Large intestine (tissue), 3 donors: ENCODE data around the gene MAP4K2. TPM values are rescaled to one million over a fixed set of nuclear protein-coding genes. Genes with fewer than 3 reads are reported as not detected.

ENCODE experiments used
- DNase-seq, 2 donors: peaks; one replicate each; pipeline versions ENCODE4 v3.0.0 to v3.0.0-alpha.2; 2013
- H3K27ac ChIP-seq: one replicate; pipeline ENCODE4 v1.5.1; 2013; ENCODE audit warnings: low read length
- H3K27me3 ChIP-seq: 2 replicates; pipeline ENCODE4 v1.6.1; 2013; ENCODE audit warnings: low read length; ENCODE audit not compliant: control insufficient read depth, insufficient read depth
- H3K36me3 ChIP-seq: 2 replicates; pipeline ENCODE4 v1.6.1; 2013; ENCODE audit warnings: low read length; ENCODE audit not compliant: control insufficient read depth, insufficient read depth
- H3K4me1 ChIP-seq: one replicate; pipeline ENCODE4 v1.6.1; 2013; ENCODE audit warnings: low read length; ENCODE audit not compliant: control insufficient read depth, insufficient read depth
- H3K4me3 ChIP-seq: one replicate; pipeline ENCODE4 v1.5.1; 2013; ENCODE audit warnings: low read length
- H3K9me3 ChIP-seq: one replicate; pipeline ENCODE4 v1.6.1; 2013; ENCODE audit warnings: mild to moderate bottlenecking, low read depth, low read length, moderate library complexity; ENCODE audit not compliant: control insufficient read depth
- WGBS: methylation state at CpG from one replicate; pipeline ENCODE4 v1.1.5; 2013; ENCODE audit warnings: low lambda C conversion rate; ENCODE audit not compliant: insufficient coverage; 5-methylcytosine and 5-hydroxymethylcytosine counted together
- polyA plus RNA-seq: library from polyadenylated mRNA; unstranded; fragments of 120-200 nt; gene quantifications from one replicate; pipeline ENCODE4 v1.2.1, GENCODE V29; 2013

The MAP4K2 gene
- polyA plus RNA-seq, 1 donor, result 13.5 TPM

DNA sequence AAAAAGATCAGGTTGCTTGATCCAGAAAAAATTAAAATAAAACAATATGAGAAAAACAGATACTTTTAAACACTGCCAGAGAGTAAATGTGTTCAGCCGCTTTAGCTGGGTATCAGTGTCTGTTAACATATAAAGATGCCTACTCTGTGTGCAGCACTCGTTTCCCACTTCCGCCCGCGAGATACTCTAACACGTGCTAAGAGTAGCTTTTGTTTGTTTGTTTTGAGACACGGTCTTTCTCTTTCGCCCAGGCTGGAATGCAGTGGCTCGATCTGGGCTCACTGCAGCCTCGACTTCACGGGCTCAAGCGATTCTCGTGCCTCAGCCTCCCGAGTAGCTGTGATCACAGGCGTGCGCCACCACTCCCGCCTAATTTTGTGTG, 7.9 kb upstream of the MAP4K2 start:
- Histone ChIP-seq H3K4me1 (peaks cover 6% of the 10 kb centered on the region), H3K9me3 (no peaks in the 10 kb centered on the region), H3K36me3 (peaks cover 21% of the 10 kb centered on the region), H3K27me3 (no peaks in the 10 kb centered on the region), H3K27ac (no peak overlapping the region), H3K4me3 (peak overlapping the region; percentile 92)
- DNase-seq, result no peak
- no CpG with 5 or more reads among the region's 17 CpGs for WGBS

DNA sequence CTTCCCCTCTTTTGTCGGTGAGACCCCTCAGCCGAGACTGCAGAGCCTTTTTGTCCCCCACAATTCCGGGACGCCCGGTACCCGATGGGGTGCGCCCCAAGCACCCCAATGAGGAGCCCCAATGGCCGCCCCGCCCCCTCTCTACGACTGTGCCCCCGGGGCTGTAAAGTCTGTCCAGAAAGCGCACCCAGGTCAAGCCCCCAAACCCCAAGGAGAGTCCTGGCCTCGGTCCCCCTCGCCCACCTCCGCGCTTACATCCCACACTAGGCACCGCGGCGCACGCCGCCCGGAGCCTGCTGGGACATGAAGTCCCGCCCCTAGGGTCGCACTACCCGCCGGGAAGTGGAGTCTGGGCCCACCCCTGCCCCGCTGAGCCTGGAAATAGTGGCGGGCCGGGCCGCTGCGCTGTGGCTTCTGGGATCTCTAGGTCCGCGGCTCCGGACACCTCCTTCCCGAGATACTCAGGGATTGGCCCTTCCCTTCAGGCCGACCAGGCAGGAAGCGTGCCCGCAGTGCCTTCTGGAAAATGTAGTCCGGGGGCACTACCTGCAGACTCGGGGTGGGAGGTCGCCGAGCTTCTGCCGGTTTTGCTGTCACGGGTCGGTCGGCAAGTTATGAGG, 7.4 kb upstream of the MAP4K2 start, which contains the start of gene MEN1:
MEN1 (minus strand) TSS at position 281 of the 620 bp plus-strand sequence. CDS start 442 bp downstream, outside the sequence.
- Histone ChIP-seq H3K9me3 (no peaks in the 10 kb centered on the region), H3K27me3 (no peaks in the 10 kb centered on the region), H3K36me3 (peaks cover 26% of the 10 kb centered on the region), H3K4me1 (peaks cover 6% of the 10 kb centered on the region), H3K4me3 (peak within 1 kb of the TSS; percentile 92), H3K27ac (peak within 1 kb of the TSS; percentile 79)
- peak; percentile 97 to 98 for DNase-seq
- no CpG with 5 or more reads among the region's 46 CpGs for WGBS

DNA sequence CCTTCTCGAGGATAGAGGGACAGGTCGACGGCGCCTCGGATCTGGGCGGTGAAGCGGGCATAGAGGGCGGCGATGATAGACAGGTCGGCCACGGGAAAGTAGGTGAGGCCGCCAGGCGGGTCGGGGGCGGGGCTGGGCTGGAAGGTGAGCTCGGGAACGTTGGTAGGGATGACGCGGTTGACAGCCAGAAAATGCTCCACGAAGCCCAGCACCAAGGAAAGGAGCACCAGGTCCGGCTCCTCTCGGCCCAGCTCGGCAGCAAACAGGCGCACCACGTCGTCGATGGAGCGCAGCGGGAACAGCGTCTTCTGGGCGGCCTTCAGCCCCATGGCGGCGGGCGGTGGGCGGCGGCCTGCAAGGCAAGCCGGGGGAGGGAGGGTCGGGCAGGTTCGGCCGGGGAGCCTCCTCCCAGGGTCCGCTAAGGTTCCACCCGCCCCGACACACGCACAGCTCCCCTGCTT, 6.8 kb upstream of the MAP4K2 start:
- Histone ChIP-seq H3K27ac (peak overlapping the region; percentile 79), H3K9me3 (no peaks in the 10 kb centered on the region), H3K4me1 (peaks cover 6% of the 10 kb centered on the region), H3K36me3 (peaks cover 32% of the 10 kb centered on the region), H3K27me3 (no peaks in the 10 kb centered on the region), H3K4me3 (peak overlapping the region; percentile 92)
- peak; percentile 64 to 76 for DNase-seq
- WGBS, result no CpG with 5 or more reads among the region's 44 CpGs

DNA sequence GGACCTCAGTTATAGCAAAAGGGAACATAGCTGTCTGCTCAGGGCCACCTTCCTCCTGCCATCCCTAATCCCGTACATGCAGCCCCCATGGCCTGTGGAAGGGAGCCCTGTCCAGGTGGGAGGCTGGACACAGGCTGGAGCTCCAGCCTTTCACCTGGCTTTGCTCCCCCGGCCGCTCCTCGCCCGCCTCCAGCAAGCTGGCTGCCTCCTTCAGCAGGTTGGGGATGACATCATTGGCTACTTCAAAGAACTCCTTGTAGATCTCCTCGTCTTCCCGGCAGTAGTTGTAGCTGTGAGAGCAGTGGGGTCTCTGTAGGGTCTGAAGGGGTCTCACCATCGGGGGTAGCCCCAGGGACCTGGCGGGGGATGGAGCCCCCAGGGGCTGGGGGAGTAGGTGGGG, 2.5 kb upstream of the MAP4K2 start:
- no CpG with 5 or more reads among the region's 9 CpGs for WGBS
- no peaks in the 10 kb centered on the region for H3K27me3 ChIP-seq
- H3K4me1 ChIP-seq, result peaks cover 26% of the 10 kb centered on the region
- no peak overlapping the region for H3K4me3 ChIP-seq
- DNase-seq, result no peak
- H3K36me3 ChIP-seq, result peaks cover 42% of the 10 kb centered on the region
- H3K9me3 ChIP-seq, result peaks cover 2% of the 10 kb centered on the region
- no peak overlapping the region for H3K27ac ChIP-seq

DNA sequence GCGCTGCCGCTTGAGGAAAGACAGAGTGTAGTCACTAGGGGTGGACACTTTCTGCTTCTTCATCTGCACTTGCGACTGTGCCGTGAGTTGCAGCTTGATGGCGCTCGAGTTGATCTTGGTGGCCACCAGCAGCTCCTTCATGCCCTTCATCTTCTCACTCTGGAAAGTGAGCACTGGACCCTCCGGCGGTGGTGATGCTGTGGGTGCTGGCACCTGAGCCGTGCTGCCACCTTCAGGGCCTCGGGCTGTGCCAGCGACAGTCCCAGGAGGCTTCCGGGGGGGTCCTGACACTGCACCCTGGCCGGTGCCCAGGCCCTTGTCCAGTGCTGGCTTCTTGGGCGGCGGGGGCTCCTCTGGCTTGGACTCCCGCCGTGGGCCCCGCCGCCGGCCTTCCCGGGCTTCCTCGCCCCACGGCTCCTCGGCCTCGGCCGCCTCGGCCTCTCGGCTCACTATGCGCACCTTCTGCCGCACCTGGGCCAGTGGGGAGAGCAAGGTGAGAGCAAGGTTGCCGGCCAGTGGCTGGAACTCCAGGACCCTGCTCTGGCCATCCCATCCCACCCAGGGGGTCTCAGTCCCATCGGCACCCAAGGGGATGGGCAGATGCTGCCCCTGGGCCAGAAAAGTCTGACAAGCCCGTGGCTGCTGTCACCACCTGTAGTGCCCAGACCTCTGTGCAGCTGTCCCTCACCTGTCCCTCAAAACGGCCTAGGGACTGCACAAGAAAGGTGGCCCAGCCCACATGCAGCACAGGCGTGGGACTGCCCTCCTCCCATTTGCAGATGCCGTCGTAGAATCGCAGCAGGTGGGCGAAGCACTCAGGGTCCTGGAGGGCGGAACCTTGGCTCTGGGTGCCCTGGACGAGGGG, 1.6 kb upstream of the MAP4K2 start:
- Histone ChIP-seq H3K4me1 (peaks cover 27% of the 10 kb centered on the region), H3K36me3 (peaks cover 42% of the 10 kb centered on the region), H3K27ac (no peak overlapping the region), H3K27me3 (no peaks in the 10 kb centered on the region), H3K9me3 (peaks cover 2% of the 10 kb centered on the region), H3K4me3 (no peak overlapping the region)
- no CpG with 5 or more reads among the region's 41 CpGs for WGBS
- DNase-seq, result no peak

DNA sequence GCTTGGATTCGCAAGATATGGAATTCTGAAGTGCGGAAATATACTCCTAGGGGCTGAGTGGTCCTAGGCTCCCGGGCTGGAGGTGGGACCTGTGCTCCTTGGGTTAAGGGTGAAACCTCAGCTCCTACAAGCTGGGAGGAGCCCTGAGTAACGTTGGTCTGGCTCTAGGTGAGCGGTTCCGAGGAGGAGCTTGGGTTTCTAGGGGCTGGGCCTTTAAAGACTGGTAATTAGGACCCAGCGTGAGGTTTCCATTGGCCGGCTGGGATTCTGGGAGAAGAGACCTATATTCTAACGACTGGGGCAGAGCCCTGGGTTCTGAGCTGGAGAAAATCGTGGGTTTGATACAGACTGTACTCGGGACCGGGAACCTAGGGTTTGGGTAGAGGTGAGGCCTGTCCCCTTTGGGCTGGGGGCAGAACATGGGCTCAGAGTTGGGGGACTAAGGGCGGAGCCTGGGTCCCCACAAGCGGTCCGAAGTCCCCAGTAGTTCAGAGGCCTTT, 882 bp upstream of the MAP4K2 start:
- Histone ChIP-seq H3K36me3 (peaks cover 43% of the 10 kb centered on the region), H3K27me3 (no peaks in the 10 kb centered on the region), H3K27ac (peak overlapping the region; percentile 79), H3K9me3 (peaks cover 2% of the 10 kb centered on the region), H3K4me1 (peaks cover 22% of the 10 kb centered on the region), H3K4me3 (peak overlapping the region; percentile 60)
- DNase-seq, result no peak
- no CpG with 5 or more reads among the region's 15 CpGs for WGBS

DNA sequence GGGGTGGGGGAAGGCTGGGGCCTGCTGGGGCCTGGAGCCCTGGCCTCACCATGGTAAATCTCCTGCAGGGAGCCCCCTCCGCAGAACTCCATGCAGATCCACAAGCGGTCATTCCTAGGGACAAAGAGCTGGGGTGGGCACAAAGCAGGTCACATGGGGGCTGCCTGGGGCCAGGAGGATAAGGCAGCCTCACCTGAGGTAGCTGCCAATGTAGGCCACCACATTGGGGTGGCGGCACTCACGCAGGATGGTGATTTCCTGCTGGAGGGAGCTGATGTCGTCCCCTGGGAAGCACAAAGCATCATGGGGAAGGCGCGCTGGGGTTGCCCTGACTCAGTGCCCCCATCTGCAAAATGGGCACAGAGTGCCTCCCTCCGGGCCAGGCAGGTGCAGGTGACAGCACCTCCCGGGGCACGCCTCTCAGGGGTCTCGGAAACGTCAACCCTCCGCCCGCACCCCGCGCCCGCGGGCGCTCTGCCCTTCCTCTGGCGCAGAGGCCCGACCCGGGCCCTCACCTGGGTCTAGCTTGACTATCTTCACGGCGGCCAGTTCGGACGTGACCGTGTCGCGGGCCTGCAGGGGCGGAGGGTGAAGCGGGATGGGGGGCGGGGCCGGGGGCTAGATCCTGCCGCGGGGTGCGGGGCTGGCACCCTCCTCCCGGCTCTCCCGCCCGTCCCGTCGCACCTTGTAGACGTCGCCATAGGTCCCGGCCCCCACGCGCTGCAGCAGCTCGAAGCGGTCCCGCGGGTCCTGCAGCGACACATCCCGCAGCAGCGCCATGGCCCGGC, 450 bp downstream of the MAP4K2 start:
- DNase-seq, result peak in 1 of 2 donors; percentile 27
- H3K36me3 ChIP-seq, result peaks cover 41% of the 10 kb centered on the region

DNA sequence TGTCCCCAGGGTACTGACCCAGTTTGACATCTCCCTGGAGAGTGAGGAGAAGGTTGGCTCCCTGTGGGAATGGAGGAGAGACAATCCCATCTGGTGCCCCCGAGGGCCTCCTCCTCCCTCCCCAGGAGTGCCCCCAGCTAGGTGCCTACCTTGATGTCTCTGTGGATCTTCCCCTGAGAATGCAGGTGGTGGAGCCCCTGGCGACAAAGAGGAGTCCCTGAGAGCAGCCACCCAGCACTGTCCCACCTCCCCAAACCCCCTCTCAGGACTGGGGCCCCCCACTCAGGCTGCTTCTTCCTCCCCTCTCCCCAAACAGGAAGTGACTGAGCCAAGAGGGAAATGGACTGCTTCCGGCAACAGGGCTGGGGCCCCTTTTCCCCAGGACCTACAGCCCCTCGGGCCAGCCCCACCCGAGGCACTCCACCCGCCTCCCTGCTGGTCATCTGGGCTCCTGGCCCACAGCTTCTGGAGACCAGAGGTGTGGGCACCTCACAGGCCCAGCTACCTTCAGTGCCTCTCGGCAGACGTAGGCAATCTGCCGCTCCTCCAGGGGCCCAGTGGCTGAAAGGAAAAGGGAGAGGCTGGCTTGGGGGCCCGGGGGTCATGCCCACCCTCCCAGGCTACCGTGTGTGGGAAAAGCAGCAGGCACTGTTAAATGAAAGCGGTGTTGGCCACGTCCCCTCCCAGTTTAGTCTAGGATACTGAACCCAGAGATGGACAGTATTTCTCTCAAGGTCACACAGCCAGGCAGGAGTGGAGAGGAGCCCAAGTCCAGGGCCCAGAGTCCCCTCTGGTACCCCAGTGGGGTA, 1.2 kb downstream of the MAP4K2 start:
- Histone ChIP-seq H3K4me1 (peaks cover 22% of the 10 kb centered on the region), H3K4me3 (peak overlapping the region; percentile 56), H3K27me3 (no peaks in the 10 kb centered on the region), H3K36me3 (peaks cover 33% of the 10 kb centered on the region), H3K27ac (peak overlapping the region; percentile 10), H3K9me3 (peaks cover 2% of the 10 kb centered on the region)
- WGBS, result no CpG with 5 or more reads among the region's 13 CpGs
- no peak for DNase-seq

More for the DNA sequence above, 450 bp downstream of the MAP4K2 start:
- H3K27me3 ChIP-seq, result no peaks in the 10 kb centered on the region
- H3K4me1 ChIP-seq, result peaks cover 22% of the 10 kb centered on the region
- H3K27ac ChIP-seq, result peak overlapping the region; percentile 33
- H3K4me3 ChIP-seq, result peak overlapping the region; percentile 56
- WGBS, result no CpG with 5 or more reads among the region's 54 CpGs
- peaks cover 2% of the 10 kb centered on the region for H3K9me3 ChIP-seq

DNA sequence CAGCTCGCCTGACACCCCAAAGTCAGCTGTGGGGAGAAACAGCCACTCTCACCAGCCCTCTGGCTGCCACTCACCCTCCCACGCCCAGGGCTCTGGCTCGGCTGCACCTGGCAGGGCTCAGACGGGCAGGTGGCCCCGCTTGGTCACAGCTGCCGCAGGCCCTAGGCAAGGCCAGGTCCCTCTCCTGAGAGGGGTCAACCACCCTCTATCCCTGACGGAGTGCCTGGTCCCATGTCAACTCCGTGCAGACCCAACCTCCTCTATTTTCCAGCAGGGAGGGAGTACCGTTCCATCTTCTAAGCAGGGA, 1.9 kb downstream of the MAP4K2 start:
- H3K4me1 ChIP-seq, result peaks cover 22% of the 10 kb centered on the region
- H3K36me3 ChIP-seq, result peaks cover 33% of the 10 kb centered on the region
- H3K9me3 ChIP-seq, result peaks cover 2% of the 10 kb centered on the region
- no peak overlapping the region for H3K27ac ChIP-seq
- no peak overlapping the region for H3K4me3 ChIP-seq
- DNase-seq, result no peak
- no CpG with 5 or more reads among the region's 9 CpGs for WGBS
- no peaks in the 10 kb centered on the region for H3K27me3 ChIP-seq
